Mammary microvascular endothelial cell (primary cell): Measurements from ENCODE around the gene WNT7A. TPM values are rescaled to one million over a fixed set of nuclear protein-coding genes. Genes with fewer than 3 reads are reported as not detected.

Source experiments
- total RNA-seq: library from RNA; depleted of rRNA; stranded (reverse); fragments of >200 nt; gene quantifications from 2 replicates; pipeline ENCODE4 v1.2.3, GENCODE V29; 2015

WNT7A gene
- not detected in 2 replicates for total RNA-seq

DNA sequence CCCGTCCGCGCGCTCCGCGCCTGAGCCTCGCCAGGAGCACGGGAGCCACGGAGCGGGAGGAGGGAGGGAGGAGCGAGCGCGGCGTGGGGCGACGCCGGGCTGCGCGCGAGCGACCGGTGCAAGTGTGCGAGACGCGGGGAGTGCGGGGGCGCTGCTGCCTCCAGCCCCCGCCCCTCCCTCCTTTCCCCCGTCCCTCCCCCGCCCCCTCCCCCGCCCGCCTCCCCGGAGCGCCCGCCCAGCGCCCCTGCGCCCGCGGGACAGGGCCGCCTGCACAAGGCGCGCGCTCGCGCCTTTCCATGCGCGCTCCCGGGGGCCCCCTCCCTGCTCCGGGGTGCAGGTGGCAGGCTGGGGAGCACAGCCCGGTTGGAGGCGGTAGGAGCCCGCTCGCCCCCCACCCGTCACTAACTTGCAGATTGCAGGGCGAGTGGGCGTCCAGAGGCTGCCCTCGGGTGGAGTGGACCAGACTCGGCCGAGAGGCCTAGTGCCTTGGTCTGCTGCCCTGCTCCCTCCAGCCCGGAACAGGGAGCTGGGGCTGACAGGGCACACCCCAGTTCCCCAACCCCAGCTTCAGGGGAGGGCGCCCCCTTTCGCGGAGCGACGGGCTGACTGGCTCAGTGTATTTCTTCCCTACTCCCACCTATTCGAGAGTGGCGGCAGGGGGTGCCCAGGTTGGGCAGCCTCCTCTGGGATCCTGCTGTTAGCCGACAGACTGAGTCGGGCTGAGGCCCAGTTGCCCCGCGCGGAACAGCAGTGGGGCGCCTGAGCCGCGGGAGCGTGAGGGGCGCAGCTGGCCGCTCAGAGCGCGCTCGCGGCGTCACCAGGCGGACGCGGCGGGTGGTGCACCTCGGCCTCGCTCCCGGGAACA lies at the start of gene WNT7A:
Gene WNT7A, minus strand, starts transcription at position 126 of the 865 bp plus-strand sequence. CDS start 255 bp downstream, outside the sequence.

Other genes starting within 250 kb of the WNT7A start
- gene CHCHD4, start 244.8 kb upstream of the WNT7A start, total RNA-seq: 14.7 and 14.8 TPM in 2 replicates
- gene TMEM43, start 245.0 kb upstream of the WNT7A start, total RNA-seq: 88.2 and 93.1 TPM in 2 replicates